Measurements from ENCODE around the gene OSBPL9.
"Not testable (repeated sequence)": the region's sequence is repeated elsewhere in the genome, so short reads cannot be mapped to it uniquely, and the experiment has no call there.

OSBPL9 gene

DNA sequence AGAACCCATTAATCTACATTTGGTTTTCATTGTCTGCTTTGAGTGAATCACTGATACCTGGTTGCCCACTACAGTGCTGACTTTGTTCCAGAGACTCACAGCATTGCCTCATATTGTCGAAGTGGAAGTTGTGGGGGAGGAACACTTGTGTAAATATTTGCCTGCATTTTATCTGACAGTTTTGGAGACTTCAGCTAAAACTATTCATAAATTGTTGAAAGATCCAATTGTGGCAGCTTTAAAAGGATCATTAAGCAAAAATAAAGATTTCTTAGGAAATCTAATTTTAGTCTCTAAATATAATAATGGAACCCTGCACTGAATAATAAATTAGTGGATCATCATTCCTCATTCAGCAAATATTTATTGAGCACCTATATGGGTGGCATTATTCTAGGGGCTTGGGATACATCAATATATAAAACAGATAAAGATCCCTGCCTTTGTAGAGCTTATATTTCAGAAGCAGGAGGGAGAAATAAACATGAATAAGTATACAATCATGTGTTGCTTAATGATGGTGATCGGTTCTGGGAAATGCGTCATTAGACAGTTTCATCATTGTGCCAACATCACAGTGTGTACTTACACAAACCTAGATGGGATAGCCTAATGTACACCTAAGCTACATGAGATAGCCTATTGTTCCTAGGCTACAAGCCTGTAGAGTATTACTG, 73.5 kb downstream of the OSBPL9 start:
- DNase-seq = no peak
- intact Hi-C loops (cut with DNase I) = no loop called here

DNA sequence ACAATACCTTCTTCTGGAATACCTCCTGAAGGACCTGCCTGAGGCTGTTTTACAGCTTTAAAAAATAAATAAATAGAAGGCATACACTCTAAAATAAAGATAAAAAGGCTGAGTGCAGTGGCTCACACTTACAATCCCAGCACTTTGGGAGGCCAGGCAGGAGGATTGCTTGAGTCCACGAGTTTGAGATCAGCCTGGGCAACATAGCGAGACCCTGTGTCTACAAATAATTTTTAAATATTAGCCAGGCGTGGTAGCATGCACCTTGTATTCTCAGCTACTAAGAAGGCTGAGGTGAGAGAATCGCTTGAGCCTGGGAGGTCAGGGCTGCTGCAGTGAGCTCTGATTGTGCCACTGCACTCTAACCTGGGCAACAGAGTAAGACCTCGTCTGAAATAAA, 75.0 kb downstream of the OSBPL9 start:
- intact Hi-C loops (cut with DNase I) = no loop called here
- no peak for DNase-seq

DNA sequence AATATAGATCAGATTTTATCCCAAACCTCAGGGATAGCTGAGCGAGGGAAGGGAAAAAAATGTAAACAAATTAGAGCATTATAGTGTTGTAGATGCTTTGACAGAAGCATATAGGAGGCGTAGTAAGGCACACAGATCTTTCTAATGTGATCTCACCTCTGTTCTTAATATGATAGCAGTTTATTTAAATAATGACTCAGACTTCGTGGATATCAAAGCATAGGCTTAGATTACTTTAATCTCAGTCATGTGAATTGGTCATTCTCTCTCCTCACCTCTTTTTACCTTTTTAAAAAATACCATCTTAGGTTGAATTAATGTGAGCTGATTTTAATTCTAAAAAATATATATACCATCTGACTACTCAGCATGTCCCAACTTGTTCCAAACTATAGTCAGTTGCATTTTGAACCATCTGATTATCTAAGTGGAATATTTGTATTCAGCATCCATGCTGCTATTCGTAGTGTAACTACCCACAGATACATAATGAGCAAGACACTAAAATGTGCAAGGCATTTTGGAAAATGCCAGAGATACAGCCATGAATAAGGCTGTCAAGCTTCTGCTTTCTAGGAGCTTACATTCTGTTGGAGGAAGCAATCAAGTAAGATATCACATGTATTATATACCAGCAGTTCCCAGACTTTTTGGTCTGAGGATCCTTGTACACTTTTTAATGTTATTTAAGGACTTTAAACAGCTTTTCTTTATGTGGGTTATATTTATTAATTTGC, 76.7 kb downstream of the OSBPL9 start:
- no peak for DNase-seq
- intact Hi-C loops (cut with DNase I) = no loop called here

- intact Hi-C loops (cut with DNase I) = no loop called here
These were observed 80.3 kb downstream of the OSBPL9 start for GRCh38 chr1:51697166-51697565.

GRCh38 chr1:51699391-51699790, 82.5 kb downstream of the OSBPL9 start:
- intact Hi-C loops (cut with DNase I) = no loop called here
- no peak for DNase-seq

More at GRCh38 chr1:51697166-51697565, 80.3 kb downstream of the OSBPL9 start:
- no peak for DNase-seq

- intact Hi-C loops (cut with DNase I); DNase-seq: not testable (repeated sequence)
These were observed 84.9 kb downstream of the OSBPL9 start for GRCh38 chr1:51701782-51702181.

DNA sequence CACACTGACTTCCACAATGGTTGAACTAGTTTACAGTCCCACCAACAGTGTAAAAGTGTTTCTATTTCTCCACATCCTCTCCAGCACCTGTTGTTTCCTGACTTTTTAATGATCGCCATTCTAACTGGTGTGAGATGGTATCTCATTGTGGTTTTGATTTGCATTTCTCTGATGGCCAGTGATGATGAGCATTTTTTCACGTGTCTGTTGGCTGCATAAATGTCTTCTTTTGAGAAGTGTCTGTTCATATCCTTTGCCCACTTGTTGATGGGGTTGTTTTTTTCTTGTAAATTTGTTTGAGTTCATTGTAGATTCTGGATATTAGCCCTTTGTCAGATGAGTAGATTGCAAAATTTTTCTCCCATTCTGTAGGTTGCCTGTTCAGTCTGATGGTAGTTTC, 85.3 kb downstream of the OSBPL9 start:
- DNase-seq; intact Hi-C loops (cut with DNase I): not testable (repeated sequence)

- intact Hi-C loops (cut with DNase I) = no loop called here
These were observed 88.1 kb downstream of the OSBPL9 start for GRCh38 chr1:51705035-51705434.

DNA sequence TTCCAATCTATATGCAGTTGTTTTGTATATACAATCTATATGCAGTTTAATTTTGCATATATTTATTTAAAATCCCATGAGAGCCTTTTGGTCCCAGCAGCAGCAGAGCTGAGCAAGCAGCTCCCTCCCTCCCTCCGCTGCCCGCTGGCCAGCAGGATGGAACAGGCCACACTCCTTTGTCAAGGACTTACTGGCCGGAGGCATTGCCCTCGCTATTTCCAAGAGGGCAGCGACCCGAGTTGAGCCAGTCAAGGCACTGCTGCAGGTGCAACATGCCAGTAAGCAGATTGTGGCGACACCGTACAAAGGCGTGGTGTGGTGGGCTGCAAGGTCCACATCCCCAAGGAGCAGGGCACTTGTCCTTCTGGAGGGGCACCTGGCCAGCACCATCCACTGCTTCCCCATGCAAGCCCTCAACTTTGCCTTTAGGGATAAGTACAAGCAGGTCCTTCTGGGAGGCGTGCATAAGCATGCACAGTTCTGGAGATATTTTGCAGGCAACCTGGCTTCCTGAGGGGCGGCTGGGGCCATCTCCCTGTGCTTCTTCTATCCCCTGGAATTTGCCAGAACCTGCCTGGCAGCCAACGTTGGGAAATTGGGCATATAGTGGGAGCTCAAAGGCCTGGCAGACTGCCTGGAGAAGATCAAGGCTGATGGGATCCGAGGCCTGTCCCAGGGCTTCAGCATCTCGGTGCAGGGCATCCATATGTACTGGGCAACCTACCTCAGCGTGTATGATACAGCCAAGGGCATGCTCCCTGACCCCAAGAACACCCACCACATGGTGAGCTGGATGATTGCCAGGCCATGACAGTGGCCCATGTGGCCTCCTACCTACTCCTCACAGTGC, 92.2 kb downstream of the OSBPL9 start:
- DNase-seq = peak in 10 of 42 donors; percentile 8 to 47 (median 20)
- intact Hi-C loops (cut with DNase I) = no loop called here

More at GRCh38 chr1:51705035-51705434, 88.1 kb downstream of the OSBPL9 start:
- DNase-seq = no peak

DNA sequence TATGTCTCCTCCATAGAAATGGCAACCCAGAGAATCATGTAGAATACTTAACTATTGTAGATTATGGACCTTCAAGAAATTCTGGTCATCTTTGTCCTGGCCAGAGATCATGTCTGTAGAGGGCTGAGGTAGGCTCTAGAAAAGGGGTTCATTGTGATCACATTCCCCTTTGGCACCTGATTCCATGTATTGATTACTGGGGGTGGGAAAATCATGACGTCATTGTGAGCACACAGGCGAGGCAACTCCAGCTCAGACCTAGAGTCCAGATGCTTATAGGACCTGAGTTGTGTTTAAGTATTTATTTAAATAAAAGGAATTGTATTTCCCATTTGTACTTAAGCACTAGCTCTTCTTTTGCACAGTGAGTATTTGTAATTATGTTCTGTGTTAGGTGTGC, 93.1 kb downstream of the OSBPL9 start:
- no peak for DNase-seq
- intact Hi-C loops (cut with DNase I) = no loop called here

GRCh38 chr1:51712590-51712989, 95.7 kb downstream of the OSBPL9 start:
- no peak for DNase-seq

GRCh38 chr1:51714374-51715019, 97.6 kb downstream of the OSBPL9 start:
- intact Hi-C loops (cut with DNase I) = no loop called here
- no peak for DNase-seq

More at GRCh38 chr1:51712590-51712989, 95.7 kb downstream of the OSBPL9 start:
- intact Hi-C loops (cut with DNase I) = no loop called here

DNA sequence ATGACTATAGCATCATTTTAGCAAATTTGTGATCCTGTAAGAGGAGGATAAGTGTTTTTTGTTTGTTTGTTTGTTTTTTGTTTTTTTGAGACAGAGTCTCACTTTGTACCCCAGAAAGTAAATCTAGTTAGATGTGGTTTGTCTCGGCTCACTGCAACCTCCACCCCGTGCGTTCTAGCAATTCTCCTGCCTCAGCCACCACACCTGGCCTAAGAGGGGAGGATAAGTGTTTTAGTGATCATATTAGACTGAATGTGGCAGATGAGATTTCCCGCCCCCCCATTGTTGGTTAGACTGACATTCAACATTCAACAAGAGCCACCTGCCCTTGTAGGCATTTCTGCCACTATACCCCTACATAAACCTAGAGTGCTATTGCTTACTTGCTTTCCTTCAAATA, 98.5 kb downstream of the OSBPL9 start:
- no peak for DNase-seq
- intact Hi-C loops (cut with DNase I) = no loop called here

DNA sequence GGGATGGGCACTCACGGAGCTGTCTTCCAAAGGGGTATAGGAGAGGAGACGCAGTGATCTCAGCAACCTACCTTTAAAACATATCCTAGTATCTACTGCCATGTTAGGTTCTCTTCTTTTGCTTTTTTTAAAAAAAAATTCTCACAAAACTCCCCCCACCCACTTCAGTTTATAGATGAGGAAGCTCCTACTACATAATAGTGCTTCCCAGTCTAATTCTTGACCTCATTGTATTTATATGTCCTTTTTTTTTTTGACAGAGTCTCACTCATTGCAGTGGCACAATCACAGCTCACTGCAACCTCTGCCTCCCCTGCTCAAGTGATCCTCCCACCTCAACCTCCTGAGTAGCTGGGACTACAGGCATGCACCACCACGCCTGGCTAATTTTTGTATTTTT, 99.9 kb downstream of the OSBPL9 start:
- intact Hi-C loops (cut with DNase I) = no loop called here

DNA sequence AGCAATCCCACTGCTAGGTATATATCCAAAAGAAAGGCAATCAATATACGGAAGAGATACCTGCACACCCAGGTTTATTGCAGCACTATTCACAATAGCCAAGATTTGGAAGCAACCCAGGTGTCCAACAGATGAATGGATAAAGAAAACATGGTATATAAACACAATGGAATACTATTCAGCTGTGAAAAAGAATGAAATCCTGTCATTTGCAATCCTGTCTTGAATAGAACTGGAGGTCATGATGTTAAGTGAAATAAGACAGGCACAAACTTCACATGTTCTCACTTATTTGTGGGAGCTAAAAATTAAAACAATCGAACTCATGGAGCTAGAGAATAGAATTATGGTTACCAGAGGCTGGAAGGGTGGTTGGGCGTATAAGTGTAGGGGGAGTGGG, 101.0 kb downstream of the OSBPL9 start:
- DNase-seq = no peak
- intact Hi-C loops (cut with DNase I) = no loop called here

More for the DNA sequence above, 99.9 kb downstream of the OSBPL9 start:
- no peak for DNase-seq

- intact Hi-C loops (cut with DNase I) = no loop called here
These were observed 102.3 kb downstream of the OSBPL9 start for GRCh38 chr1:51719146-51719545.

DNA sequence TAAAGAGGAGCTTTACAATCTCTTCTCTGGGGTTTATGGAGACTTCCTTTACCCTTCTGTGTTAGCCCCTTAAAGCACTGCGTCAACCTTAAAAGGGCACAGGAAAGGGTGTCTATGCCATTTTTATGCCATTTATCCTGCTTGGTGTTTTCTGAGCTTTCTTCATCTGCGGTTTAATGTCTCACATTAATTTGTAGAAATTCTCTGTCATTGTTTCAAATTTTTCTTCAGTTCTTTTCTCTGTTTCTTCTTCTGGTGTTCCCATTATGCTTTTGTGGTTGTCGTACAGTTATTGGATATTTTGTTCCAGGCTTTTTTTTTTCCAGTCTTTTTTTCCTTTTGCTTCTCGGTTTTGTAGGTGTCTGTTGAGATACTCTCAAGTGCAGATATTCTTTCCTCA, 107.9 kb downstream of the OSBPL9 start:
- DNase-seq = no peak
- intact Hi-C loops (cut with DNase I) = no loop called here

More at GRCh38 chr1:51719146-51719545, 102.3 kb downstream of the OSBPL9 start:
- DNase-seq = no peak

- intact Hi-C loops (cut with DNase I) = no loop called here
- DNase-seq = no peak
These were observed 109.2 kb downstream of the OSBPL9 start for GRCh38 chr1:51726051-51726450.

- no peak for DNase-seq
- intact Hi-C loops (cut with DNase I) = no loop called here
These were observed 109.8 kb downstream of the OSBPL9 start for GRCh38 chr1:51726544-51727225.
